Right lobe of liver (tissue), 4 donors: ENCODE measurements around the gene KYAT1.

ENCODE experiments used
- POLR2A ChIP-seq: fragments of 450-650 bp; IDR thresholded peaks from one replicate; pipeline ENCODE4 v1.6.1; 2017; ENCODE audit warnings: antibody characterized with exemption, mild to moderate bottlenecking
- TF ChIP-seq, protein P1 (sequence below), 4 donors: fragments of 200-600 bp in 3 of 4; fragments of 450-650 bp in 1 of 4; IDR thresholded peaks; one replicate each; pipeline versions ENCODE4 v1.5.1 to v1.8.0; 2016 to 2022; ENCODE audit warnings: antibody characterized with exemption in 4 of 4, mild to moderate bottlenecking in 2 of 4
- donor health status: DM: no; HTN: no; CAD: no.
- donor health status: DM: no; HTN: no; CAD: no.
- donor health status: DM: no; HTN: yes; CAD: no.

- TF ChIP-seq, protein P1, sequence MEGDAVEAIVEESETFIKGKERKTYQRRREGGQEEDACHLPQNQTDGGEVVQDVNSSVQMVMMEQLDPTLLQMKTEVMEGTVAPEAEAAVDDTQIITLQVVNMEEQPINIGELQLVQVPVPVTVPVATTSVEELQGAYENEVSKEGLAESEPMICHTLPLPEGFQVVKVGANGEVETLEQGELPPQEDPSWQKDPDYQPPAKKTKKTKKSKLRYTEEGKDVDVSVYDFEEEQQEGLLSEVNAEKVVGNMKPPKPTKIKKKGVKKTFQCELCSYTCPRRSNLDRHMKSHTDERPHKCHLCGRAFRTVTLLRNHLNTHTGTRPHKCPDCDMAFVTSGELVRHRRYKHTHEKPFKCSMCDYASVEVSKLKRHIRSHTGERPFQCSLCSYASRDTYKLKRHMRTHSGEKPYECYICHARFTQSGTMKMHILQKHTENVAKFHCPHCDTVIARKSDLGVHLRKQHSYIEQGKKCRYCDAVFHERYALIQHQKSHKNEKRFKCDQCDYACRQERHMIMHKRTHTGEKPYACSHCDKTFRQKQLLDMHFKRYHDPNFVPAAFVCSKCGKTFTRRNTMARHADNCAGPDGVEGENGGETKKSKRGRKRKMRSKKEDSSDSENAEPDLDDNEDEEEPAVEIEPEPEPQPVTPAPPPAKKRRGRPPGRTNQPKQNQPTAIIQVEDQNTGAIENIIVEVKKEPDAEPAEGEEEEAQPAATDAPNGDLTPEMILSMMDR (IDR thresholded peaks at IDR 0.05): no peak
- TF ChIP-seq POLR2A: no peak
These were observed 39.9 kb downstream of the KYAT1 start for GRCh38 chr9:128841694-128842492.
